NB4 (cell line): ENCODE results near the gene CHD8.

Experiments used
- CTCF ChIP-seq: IDR thresholded peaks from one replicate; pipeline ENCODE4 v1.5.1; 2012; ENCODE audit warnings: low read depth, low read length
- MAX ChIP-seq: IDR thresholded peaks from 2 replicates; pipeline ENCODE4 v1.6.1; 2011; ENCODE audit warnings: low read depth, low read length
- MYC ChIP-seq: IDR thresholded peaks from 2 replicates; pipeline ENCODE4 v1.6.1; 2011; ENCODE audit warnings: low read depth, low read length

GRCh38 chr14:21346532-21347135 is 109.3 kb downstream of the CHD8 start:
- TF ChIP-seq CTCF = no peak
- no peak for TF ChIP-seq MYC
- no peak for TF ChIP-seq MAX
